Body of pancreas (tissue), 4 donors: ENCODE results near the gene DHRS4.

ENCODE experiments used
- POLR2A ChIP-seq, 3 donors: fragments of 450-650 bp; IDR thresholded peaks; one replicate each; pipeline ENCODE4 v1.6.1; 2016; ENCODE audit warnings: antibody characterized with exemption in 3 of 3, mild to moderate bottlenecking in 2 of 3
- TF ChIP-seq, protein P1 (sequence below), 7 experiments: fragments of 450-650 bp in 4 of 7; fragments of 200-600 bp in 3 of 7; sonication (generic) in 3 of 7; IDR thresholded peaks; one replicate each; pipeline ENCODE4 v1.5.1; 2016 to 2019; ENCODE audit warnings: antibody characterized with exemption in 7 of 7

DNA sequence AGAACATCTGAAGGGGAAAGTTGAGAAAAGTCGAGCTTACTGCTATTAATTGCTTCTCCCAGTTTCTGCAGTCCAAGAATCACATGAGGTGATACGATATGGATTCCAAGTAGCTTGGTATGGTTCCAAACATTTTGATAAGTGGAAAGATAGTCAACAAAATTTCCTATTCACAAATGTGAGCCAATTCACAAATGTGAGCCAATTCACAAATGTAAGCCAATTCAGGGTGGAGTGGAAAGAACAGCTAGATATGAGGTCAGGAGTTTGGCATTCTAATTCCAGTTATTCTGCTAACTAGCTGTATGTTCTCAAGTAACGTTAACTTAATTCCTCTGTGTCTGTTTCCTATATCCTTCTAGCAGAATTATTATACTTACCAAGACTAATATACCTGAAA lies 37.6 kb upstream of the DHRS4 start:
- no peak for TF ChIP-seq POLR2A (IDR thresholded peaks at IDR 0.05)
- TF ChIP-seq, protein P1, sequence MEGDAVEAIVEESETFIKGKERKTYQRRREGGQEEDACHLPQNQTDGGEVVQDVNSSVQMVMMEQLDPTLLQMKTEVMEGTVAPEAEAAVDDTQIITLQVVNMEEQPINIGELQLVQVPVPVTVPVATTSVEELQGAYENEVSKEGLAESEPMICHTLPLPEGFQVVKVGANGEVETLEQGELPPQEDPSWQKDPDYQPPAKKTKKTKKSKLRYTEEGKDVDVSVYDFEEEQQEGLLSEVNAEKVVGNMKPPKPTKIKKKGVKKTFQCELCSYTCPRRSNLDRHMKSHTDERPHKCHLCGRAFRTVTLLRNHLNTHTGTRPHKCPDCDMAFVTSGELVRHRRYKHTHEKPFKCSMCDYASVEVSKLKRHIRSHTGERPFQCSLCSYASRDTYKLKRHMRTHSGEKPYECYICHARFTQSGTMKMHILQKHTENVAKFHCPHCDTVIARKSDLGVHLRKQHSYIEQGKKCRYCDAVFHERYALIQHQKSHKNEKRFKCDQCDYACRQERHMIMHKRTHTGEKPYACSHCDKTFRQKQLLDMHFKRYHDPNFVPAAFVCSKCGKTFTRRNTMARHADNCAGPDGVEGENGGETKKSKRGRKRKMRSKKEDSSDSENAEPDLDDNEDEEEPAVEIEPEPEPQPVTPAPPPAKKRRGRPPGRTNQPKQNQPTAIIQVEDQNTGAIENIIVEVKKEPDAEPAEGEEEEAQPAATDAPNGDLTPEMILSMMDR (IDR thresholded peaks at IDR 0.05): no peak
